Glutamatergic neuron (in vitro differentiated cells): Measurements from ENCODE around the gene ZNRF2. TPM values are rescaled to one million over a fixed set of nuclear protein-coding genes. Genes with fewer than 3 reads are reported as not detected.

Source experiments
- DNase-seq: peaks from one replicate; pipeline ENCODE4 v3.0.0; 2022
- H3K27ac Mint-ChIP-seq: one replicate; pipeline ENCODE4 v1.8.0; 2020; ENCODE audit warnings: mild to moderate bottlenecking, mixed read lengths, inconsistent platforms; ENCODE audit not compliant: unreplicated experiment
- H3K27me3 Mint-ChIP-seq: one replicate; pipeline ENCODE4 v1.8.0; 2020; ENCODE audit warnings: mild to moderate bottlenecking, moderate library complexity, mixed read lengths, inconsistent platforms; ENCODE audit not compliant: unreplicated experiment
- H3K36me3 Mint-ChIP-seq: one replicate; pipeline ENCODE4 v1.8.0; 2020; ENCODE audit warnings: mild to moderate bottlenecking, mixed read lengths, inconsistent platforms; ENCODE audit not compliant: unreplicated experiment
- H3K4me1 Mint-ChIP-seq: one replicate; pipeline ENCODE4 v1.8.0; 2020; ENCODE audit warnings: mild to moderate bottlenecking, low read depth, mixed read lengths, inconsistent platforms; ENCODE audit not compliant: unreplicated experiment
- H3K4me3 Mint-ChIP-seq: one replicate; pipeline ENCODE4 v1.8.0; 2020; ENCODE audit warnings: mild to moderate bottlenecking, mixed read lengths, inconsistent platforms; ENCODE audit not compliant: unreplicated experiment
- H3K9me3 Mint-ChIP-seq: one replicate; pipeline ENCODE4 v1.8.0; 2020; ENCODE audit warnings: mild to moderate bottlenecking, moderate library complexity, mixed read lengths, inconsistent platforms; ENCODE audit not compliant: unreplicated experiment
- CTCF ChIP-seq: fragments of 200-600 bp; sonication (generic); IDR thresholded peaks from one replicate; pipeline ENCODE4 v1.5.0; 2021; ENCODE audit not compliant: partially characterized antibody, unreplicated experiment
- total RNA-seq: library from RNA; stranded (reverse); fragmentation: NEBNext Ultra II Directional; extraction: Animal tissue kit (Norgen Biotek cat#: 25700); gene quantifications from one replicate; pipeline ENCODE4 v1.2.1, GENCODE V29; 2021; ENCODE audit not compliant: unreplicated experiment

Gene ZNRF2
- total RNA-seq, 1 donor from 2014 or later, result 16.7 TPM

- Mint-ChIP-seq H3K27me3 (peaks cover 2% of the 10 kb centered on the region), H3K36me3 (no peaks in the 10 kb centered on the region), H3K4me3 (no peak overlapping the region), H3K4me1 (peaks cover 11% of the 10 kb centered on the region), H3K27ac (no peak overlapping the region), H3K9me3 (no peaks in the 10 kb centered on the region)
- TF ChIP-seq CTCF, result no peak
- no peak for DNase-seq
These were observed 64.8 kb downstream of the ZNRF2 start for GRCh38 chr7:30349170-30349569.

GRCh38 chr7:30349816-30350215 lies 65.4 kb downstream of the ZNRF2 start:
- Mint-ChIP-seq H3K4me3 (no peak overlapping the region), H3K27me3 (peaks cover 2% of the 10 kb centered on the region), H3K9me3 (no peaks in the 10 kb centered on the region), H3K4me1 (peaks cover 8% of the 10 kb centered on the region), H3K27ac (no peak overlapping the region), H3K36me3 (no peaks in the 10 kb centered on the region)
- TF ChIP-seq CTCF, result no peak
- DNase-seq, result no peak

GRCh38 chr7:30351286-30351685 lies 66.9 kb downstream of the ZNRF2 start:
- DNase-seq, result no peak

GRCh38 chr7:30351724-30352123 lies 67.3 kb downstream of the ZNRF2 start:
- Mint-ChIP-seq H3K36me3 (no peaks in the 10 kb centered on the region), H3K9me3 (no peaks in the 10 kb centered on the region), H3K27ac (no peak overlapping the region), H3K27me3 (no peaks in the 10 kb centered on the region), H3K4me3 (no peak overlapping the region), H3K4me1 (peaks cover 8% of the 10 kb centered on the region)
- DNase-seq, result no peak
- no peak for TF ChIP-seq CTCF

More at GRCh38 chr7:30351286-30351685, 66.9 kb downstream of the ZNRF2 start:
- H3K9me3 Mint-ChIP-seq, result no peaks in the 10 kb centered on the region
- H3K36me3 Mint-ChIP-seq, result no peaks in the 10 kb centered on the region
- H3K4me1 Mint-ChIP-seq, result peaks cover 8% of the 10 kb centered on the region
- H3K4me3 Mint-ChIP-seq, result no peak overlapping the region
- no peak for TF ChIP-seq CTCF
- peaks cover 2% of the 10 kb centered on the region for H3K27me3 Mint-ChIP-seq
- no peak overlapping the region for H3K27ac Mint-ChIP-seq

GRCh38 chr7:30352169-30352568 lies 67.8 kb downstream of the ZNRF2 start:
- Mint-ChIP-seq H3K9me3 (no peaks in the 10 kb centered on the region), H3K27ac (no peak overlapping the region), H3K4me3 (no peak overlapping the region), H3K4me1 (peaks cover 8% of the 10 kb centered on the region), H3K27me3 (no peaks in the 10 kb centered on the region), H3K36me3 (no peaks in the 10 kb centered on the region)
- TF ChIP-seq CTCF, result no peak
- no peak for DNase-seq
